ENCODE results near the gene CPSF4L.

CPSF4L gene

DNA sequence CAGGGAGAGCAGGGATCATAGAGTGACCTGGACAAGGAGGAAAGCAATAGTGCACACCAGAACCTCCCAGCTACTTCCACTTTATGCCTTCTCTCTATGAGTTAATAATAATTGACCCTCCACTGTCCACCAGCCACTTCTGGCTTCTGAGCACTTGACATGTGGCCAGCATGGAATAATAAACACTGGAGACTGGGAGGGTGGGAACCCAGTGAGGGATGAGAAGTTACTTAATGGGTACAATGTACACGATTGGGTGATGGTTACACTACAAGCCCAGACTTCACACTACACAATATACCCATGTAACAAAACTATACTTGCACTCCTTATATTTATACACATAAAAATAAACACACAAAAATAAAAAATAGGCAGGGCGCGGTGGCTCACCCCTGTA lies 38.7 kb upstream of the CPSF4L start:
- no peak for DNase-seq
- no peaks in the 10 kb centered on the region for H3K27me3 ChIP-seq
- H3K4me3 ChIP-seq (ENCODE audit: low read depth, low read length): no peak overlapping the region
- TF ChIP-seq, protein P1, sequence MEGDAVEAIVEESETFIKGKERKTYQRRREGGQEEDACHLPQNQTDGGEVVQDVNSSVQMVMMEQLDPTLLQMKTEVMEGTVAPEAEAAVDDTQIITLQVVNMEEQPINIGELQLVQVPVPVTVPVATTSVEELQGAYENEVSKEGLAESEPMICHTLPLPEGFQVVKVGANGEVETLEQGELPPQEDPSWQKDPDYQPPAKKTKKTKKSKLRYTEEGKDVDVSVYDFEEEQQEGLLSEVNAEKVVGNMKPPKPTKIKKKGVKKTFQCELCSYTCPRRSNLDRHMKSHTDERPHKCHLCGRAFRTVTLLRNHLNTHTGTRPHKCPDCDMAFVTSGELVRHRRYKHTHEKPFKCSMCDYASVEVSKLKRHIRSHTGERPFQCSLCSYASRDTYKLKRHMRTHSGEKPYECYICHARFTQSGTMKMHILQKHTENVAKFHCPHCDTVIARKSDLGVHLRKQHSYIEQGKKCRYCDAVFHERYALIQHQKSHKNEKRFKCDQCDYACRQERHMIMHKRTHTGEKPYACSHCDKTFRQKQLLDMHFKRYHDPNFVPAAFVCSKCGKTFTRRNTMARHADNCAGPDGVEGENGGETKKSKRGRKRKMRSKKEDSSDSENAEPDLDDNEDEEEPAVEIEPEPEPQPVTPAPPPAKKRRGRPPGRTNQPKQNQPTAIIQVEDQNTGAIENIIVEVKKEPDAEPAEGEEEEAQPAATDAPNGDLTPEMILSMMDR (IDR thresholded peaks at IDR 0.05; ENCODE audit: low read depth, low read length): no peak
- H3K4me1 ChIP-seq: peaks cover 16% of the 10 kb centered on the region
- peaks cover 1% of the 10 kb centered on the region; the same call in 1 of the 2 replicates for H3K36me3 ChIP-seq
- no peaks in the 10 kb centered on the region for H3K9me3 ChIP-seq

DNA sequence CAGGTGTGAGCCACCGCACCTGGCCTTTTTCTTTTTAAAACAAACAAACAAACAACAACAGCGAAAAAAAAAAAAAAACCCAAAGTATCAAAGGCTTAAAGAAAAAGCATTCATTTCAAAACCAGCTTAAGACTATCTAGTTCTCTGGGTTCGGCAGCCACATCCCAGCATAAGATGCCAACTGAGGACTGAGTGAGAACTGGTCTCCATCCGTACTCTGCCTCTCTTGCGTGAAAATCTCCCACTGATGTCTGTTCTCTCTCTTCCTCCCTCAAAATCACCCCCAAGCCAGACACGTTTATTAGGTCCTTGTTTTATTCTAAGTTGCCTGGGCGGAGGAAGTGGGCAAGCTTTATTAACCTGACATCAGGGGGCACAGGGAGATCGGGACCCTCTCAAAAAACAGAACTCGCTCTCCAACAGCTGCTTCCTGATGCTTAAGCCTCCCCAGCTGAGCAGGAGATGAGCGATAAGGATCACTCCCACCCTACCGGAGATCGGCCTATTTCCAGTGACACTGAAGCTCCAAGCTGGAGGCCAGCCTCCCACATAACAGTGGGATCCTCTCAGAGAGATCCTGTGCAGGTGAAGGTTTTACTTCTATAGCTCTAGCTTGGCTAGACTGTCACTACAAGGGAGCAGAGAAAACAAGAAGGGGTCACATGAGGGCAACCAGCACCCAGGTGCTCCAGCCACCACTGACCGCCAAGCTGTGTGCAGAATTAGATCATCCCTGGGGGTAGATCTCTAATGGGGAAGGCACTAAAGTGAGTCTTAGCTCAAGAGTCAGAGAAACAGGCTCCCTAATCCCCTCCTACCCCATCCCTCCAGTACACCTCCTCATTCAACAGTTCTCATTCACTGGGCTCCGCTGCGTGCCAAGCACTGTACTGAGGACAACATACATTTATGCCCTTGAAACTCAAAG lies 36.5 kb upstream of the CPSF4L start:
- H3K27me3 ChIP-seq: no peaks in the 10 kb centered on the region
- no peaks in the 10 kb centered on the region for H3K36me3 ChIP-seq
- H3K4me3 ChIP-seq (ENCODE audit: low read depth, low read length): peak overlapping the region; percentile 21
- H3K9me3 ChIP-seq: no peaks in the 10 kb centered on the region
- TF ChIP-seq, protein P1 (IDR thresholded peaks at IDR 0.05; ENCODE audit: low read depth, low read length): no peak
- DNase-seq: no peak
- peaks cover 5% of the 10 kb centered on the region; the same call in 1 of the 2 replicates for H3K4me1 ChIP-seq

DNA sequence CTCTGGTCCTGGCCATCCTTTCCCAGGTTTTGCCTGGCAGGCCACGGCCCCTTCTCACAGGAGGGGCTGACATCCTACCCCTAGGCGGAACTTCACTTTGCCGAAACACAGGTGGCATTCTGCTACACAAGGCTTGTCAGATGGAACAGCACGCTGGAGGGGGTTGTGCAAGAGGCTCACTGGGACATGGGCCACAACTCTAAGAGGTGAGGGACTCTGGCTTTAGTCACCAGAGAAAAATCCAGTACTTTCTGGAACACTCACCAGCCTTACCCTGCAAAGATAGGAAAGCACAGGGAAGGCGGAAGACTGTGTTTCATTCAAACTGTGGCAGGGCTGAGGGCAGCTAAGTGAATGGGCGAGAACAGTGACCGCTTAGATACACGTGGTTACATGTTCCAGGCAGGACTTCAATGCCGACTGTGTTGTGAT lies 31.8 kb upstream of the CPSF4L start:
- Histone ChIP-seq H3K9me3 (no peaks in the 10 kb centered on the region), H3K4me1 (peaks cover 7% of the 10 kb centered on the region), H3K4me3 (ENCODE audit: low read depth, low read length) (no peak overlapping the region), H3K27me3 (no peaks in the 10 kb centered on the region), H3K36me3 (peaks cover 4% of the 10 kb centered on the region; the same call in 1 of the 2 replicates)
- DNase-seq: no peak
- TF ChIP-seq, protein P1 (IDR thresholded peaks at IDR 0.05; ENCODE audit: low read depth, low read length): no peak

DNA sequence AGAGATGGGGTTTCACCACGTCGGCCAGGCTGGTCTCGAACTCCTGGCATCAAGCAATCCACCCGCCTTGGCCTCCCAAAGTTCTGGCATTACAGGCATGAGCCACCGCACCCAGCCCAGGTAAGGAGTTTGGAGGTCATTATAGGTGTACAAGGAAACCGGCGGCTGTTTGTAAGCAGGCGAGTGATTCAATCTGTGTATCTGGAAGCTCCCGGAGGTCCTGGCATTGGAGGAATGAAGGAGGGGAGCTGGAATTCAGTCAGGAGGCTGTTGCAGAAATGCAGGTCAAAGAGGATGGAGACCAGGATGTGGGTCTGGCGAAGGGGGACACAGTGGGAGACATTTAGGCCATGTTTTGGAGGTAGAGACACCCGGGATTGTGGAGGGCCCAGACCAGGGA lies 31.4 kb upstream of the CPSF4L start:
- DNase-seq: no peak
- peaks cover 4% of the 10 kb centered on the region; the same call in 1 of the 2 replicates for H3K36me3 ChIP-seq
- peaks cover 3% of the 10 kb centered on the region for H3K4me1 ChIP-seq
- TF ChIP-seq, protein P1 (IDR thresholded peaks at IDR 0.05; ENCODE audit: low read depth, low read length): no peak
- no peaks in the 10 kb centered on the region for H3K9me3 ChIP-seq
- H3K4me3 ChIP-seq (ENCODE audit: low read depth, low read length): no peak overlapping the region
- H3K27me3 ChIP-seq: no peaks in the 10 kb centered on the region

DNA sequence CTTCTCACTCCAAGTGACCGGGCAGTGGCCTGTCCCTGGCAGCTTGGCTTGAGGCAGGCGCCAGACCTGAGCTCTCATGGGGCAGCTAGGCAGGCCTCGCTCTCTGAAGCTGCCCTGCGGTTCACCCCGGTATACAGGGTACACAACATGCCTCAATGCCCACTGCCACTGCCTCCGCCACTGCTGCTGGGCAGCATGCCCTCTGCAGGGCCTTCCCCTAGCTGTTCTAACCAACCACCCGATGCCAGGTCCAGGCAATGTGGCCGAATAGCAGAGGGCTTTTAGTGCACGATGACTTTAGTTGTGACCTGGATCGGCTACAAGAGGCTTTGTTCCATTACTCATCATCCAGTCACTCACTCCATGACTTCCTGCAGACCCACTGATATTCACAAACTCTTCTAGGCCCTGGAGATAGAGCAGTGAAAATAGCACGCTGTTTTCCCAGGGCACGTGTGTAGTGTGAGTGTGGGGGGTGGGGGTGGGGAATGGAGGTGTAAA lies 30.4 kb upstream of the CPSF4L start:
- TF ChIP-seq, protein P1 (IDR thresholded peaks at IDR 0.05; ENCODE audit: low read depth, low read length): no peak

More for the DNA sequence above, 30.4 kb upstream of the CPSF4L start:
- Histone ChIP-seq H3K4me3 (ENCODE audit: low read depth, low read length) (no peak overlapping the region), H3K9me3 (no peaks in the 10 kb centered on the region), H3K36me3 (peaks cover 4% of the 10 kb centered on the region; the same call in 1 of the 2 replicates), H3K27me3 (no peaks in the 10 kb centered on the region), H3K4me1 (peaks cover 3% of the 10 kb centered on the region; the same call in 1 of the 2 replicates)
- no peak for DNase-seq
